ENCODE data around the gene MSRB3. TPM values are rescaled to one million over a fixed set of nuclear protein-coding genes. Genes with fewer than 3 reads are reported as not detected.

MSRB3 gene
- total RNA-seq, 1 experiment from 2014 or later: 31.1 TPM

GRCh38 chr12:65334521-65334920 lies 56.0 kb downstream of the MSRB3 start:
- no peaks in the 10 kb centered on the region for H3K9me3 Mint-ChIP-seq (ENCODE audit: unreplicated experiment)
- H3K4me3 Mint-ChIP-seq (ENCODE audit: unreplicated experiment): no peak overlapping the region
- ChIA-PET POLR2A (interaction anchor here (1.2 to 1.3 kb wide), 2 partner anchors 9 to 24 kb away, joined by 3 read pairs; no protein-coding TSS in a partner anchor), CTCF (interaction anchor here (0.6 to 0.9 kb wide), 3 partner anchors 20 to 139 kb away, joined by 3 to 6 read pairs (median 4); no protein-coding TSS in a partner anchor)
- no peak overlapping the region for H3K27ac Mint-ChIP-seq (ENCODE audit: low read depth, unreplicated experiment)
- peak; percentile 8 for DNase-seq (ENCODE audit: unreplicated experiment)
- intact Hi-C loops (cut with micrococcal nuclease): no loop called here
- peaks cover 17% of the 10 kb centered on the region for H3K4me1 Mint-ChIP-seq (ENCODE audit: insufficient read depth, unreplicated experiment)
- H3K27me3 Mint-ChIP-seq (ENCODE audit: insufficient read depth, unreplicated experiment): no peaks in the 10 kb centered on the region
- TF ChIP-seq CTCF (IDR thresholded peaks at IDR 0.05; ENCODE audit: unreplicated experiment): no peak
- BruUV-seq (replicated peaks): no TSS peak
- H3K36me3 Mint-ChIP-seq (ENCODE audit: insufficient read depth, unreplicated experiment): peaks cover 14% of the 10 kb centered on the region

GRCh38 chr12:65335021-65335714 lies 56.7 kb downstream of the MSRB3 start:
- TF ChIP-seq CTCF (IDR thresholded peaks at IDR 0.05; ENCODE audit: unreplicated experiment): no peak
- H3K36me3 Mint-ChIP-seq (ENCODE audit: insufficient read depth, unreplicated experiment): peaks cover 13% of the 10 kb centered on the region
- no peak overlapping the region for H3K4me3 Mint-ChIP-seq (ENCODE audit: unreplicated experiment)
- POLR2A ChIA-PET: interaction anchor here (1.1 to 1.3 kb wide), 3 partner anchors 9 to 343 kb away, joined by 3 read pairs; no protein-coding TSS in a partner anchor
- BruUV-seq (replicated peaks): no TSS peak
- no peaks in the 10 kb centered on the region for H3K27me3 Mint-ChIP-seq (ENCODE audit: insufficient read depth, unreplicated experiment)
- intact Hi-C loops (cut with micrococcal nuclease): no loop called here
- no peaks in the 10 kb centered on the region for H3K9me3 Mint-ChIP-seq (ENCODE audit: unreplicated experiment)
- no peak overlapping the region for H3K27ac Mint-ChIP-seq (ENCODE audit: low read depth, unreplicated experiment)
- CTCF ChIA-PET: interaction anchor here (0.8 kb wide), 1 partner anchor 21 kb away, joined by 6 read pairs; no protein-coding TSS in a partner anchor
- peak; percentile 77 for DNase-seq (ENCODE audit: unreplicated experiment)
- peaks cover 17% of the 10 kb centered on the region for H3K4me1 Mint-ChIP-seq (ENCODE audit: insufficient read depth, unreplicated experiment)

GRCh38 chr12:65335981-65336380 lies 57.5 kb downstream of the MSRB3 start:
- no peak for DNase-seq (ENCODE audit: unreplicated experiment)
- Mint-ChIP-seq H3K27ac (ENCODE audit: low read depth, unreplicated experiment) (no peak overlapping the region), H3K36me3 (ENCODE audit: insufficient read depth, unreplicated experiment) (peaks cover 7% of the 10 kb centered on the region), H3K4me1 (ENCODE audit: insufficient read depth, unreplicated experiment) (peaks cover 17% of the 10 kb centered on the region), H3K9me3 (ENCODE audit: unreplicated experiment) (no peaks in the 10 kb centered on the region), H3K27me3 (ENCODE audit: insufficient read depth, unreplicated experiment) (no peaks in the 10 kb centered on the region), H3K4me3 (ENCODE audit: unreplicated experiment) (no peak overlapping the region)
- BruUV-seq (replicated peaks): no TSS peak
- TF ChIP-seq CTCF (IDR thresholded peaks at IDR 0.05; ENCODE audit: unreplicated experiment): no peak
- ChIA-PET CTCF (interaction anchor here (1.0 kb wide), 1 partner anchor 772 kb away, joined by 5 read pairs; no protein-coding TSS in a partner anchor), POLR2A (interaction anchor here (1.1 kb wide), 1 partner anchor 342 kb away, joined by 3 read pairs; no protein-coding TSS in a partner anchor)
- intact Hi-C loops (cut with micrococcal nuclease): no loop called here

- H3K36me3 Mint-ChIP-seq (ENCODE audit: insufficient read depth, unreplicated experiment): peaks cover 7% of the 10 kb centered on the region
- DNase-seq (ENCODE audit: unreplicated experiment): no peak
- CTCF ChIA-PET: no interaction called here
- H3K4me1 Mint-ChIP-seq (ENCODE audit: insufficient read depth, unreplicated experiment): peaks cover 17% of the 10 kb centered on the region
- TF ChIP-seq CTCF (IDR thresholded peaks at IDR 0.05; ENCODE audit: unreplicated experiment): no peak
- H3K27me3 Mint-ChIP-seq (ENCODE audit: insufficient read depth, unreplicated experiment): no peaks in the 10 kb centered on the region
- no peak overlapping the region for H3K27ac Mint-ChIP-seq (ENCODE audit: low read depth, unreplicated experiment)
- POLR2A ChIA-PET: interaction anchor here (0.6 kb wide), 1 partner anchor 318 kb away, joined by 3 read pairs; no protein-coding TSS in a partner anchor
- no peak overlapping the region for H3K4me3 Mint-ChIP-seq (ENCODE audit: unreplicated experiment)
- intact Hi-C loops (cut with micrococcal nuclease): no loop called here
- no TSS peak for BruUV-seq (replicated peaks)
- H3K9me3 Mint-ChIP-seq (ENCODE audit: unreplicated experiment): no peaks in the 10 kb centered on the region
These were observed 60.7 kb downstream of the MSRB3 start for GRCh38 chr12:65339161-65339560.

All from MCF 10A (cell line).